Left ventricle myocardium inferior (tissue), 1 donor: ENCODE measurements around the gene FAM117A. TPM values are rescaled to one million over a fixed set of nuclear protein-coding genes. Genes with fewer than 3 reads are reported as not detected.
"Not testable (repeated sequence)": the region's sequence is repeated elsewhere in the genome, so short reads cannot be mapped to it uniquely, and the experiment has no call there.

Source experiments
- DNase-seq: peaks from one replicate; pipeline ENCODE4 v3.0.0-alpha.2; 2020
- H3K27ac ChIP-seq: fragments of 200-600 bp; replicated peaks from 2 replicates; pipeline ENCODE4 v1.8.0; 2021
- H3K27me3 ChIP-seq: fragments of 200-600 bp; 2 replicates; pipeline ENCODE4 v1.8.0; 2021; ENCODE audit warnings: low read depth
- H3K36me3 ChIP-seq: fragments of 200-600 bp; 2 replicates; pipeline ENCODE4 v1.8.0; 2021
- H3K4me1 ChIP-seq: fragments of 200-600 bp; 2 replicates; pipeline ENCODE4 v1.8.0; 2021
- H3K4me3 ChIP-seq: fragments of 200-600 bp; 2 replicates; pipeline ENCODE4 v1.8.0; 2021; ENCODE audit warnings: mild to moderate bottlenecking, moderate library complexity
- H3K9me3 ChIP-seq: fragments of 200-600 bp; replicated peaks from 2 replicates; pipeline ENCODE4 v1.8.0; 2021
- CTCF ChIP-seq: fragments of 200-600 bp; IDR thresholded peaks from 2 replicates; pipeline ENCODE4 v1.8.0; 2021; ENCODE audit warnings: antibody characterized with exemption, mild to moderate bottlenecking, borderline replicate concordance
- intact Hi-C: fragments of 100-400 bp; cut with micrococcal nuclease; formaldehyde crosslinking; loops from one replicate; pipeline ENCODE4 v1.11.0; 2022
- total RNA-seq: library from RNA; stranded (reverse); fragmentation: NEBNext Ultra II Directional; extraction: Animal tissue kit (Norgen Biotek cat#: 25700); gene quantifications from one replicate; pipeline ENCODE4 v1.2.1, GENCODE V29; 2021
- donor health status: DM: no; HTN: yes; CAD: no; lungs with severe emphysema.

FAM117A gene
- total RNA-seq, 1 donor from 2014 or later = 12.8 TPM

GRCh38 chr17:49677134-49677932 is 86.6 kb downstream of the FAM117A start:
- intact Hi-C loops = loop anchor here (10.0 kb wide), 1 partner anchor 63 kb away; no protein-coding TSS in a partner anchor
- Histone ChIP-seq H3K4me1 (peaks cover 54% of the 10 kb centered on the region), H3K27ac (peak overlapping the region; percentile 96), H3K27me3 (no peaks in the 10 kb centered on the region), H3K36me3 (peaks cover 14% of the 10 kb centered on the region), H3K4me3 (peak overlapping the region; percentile 78), H3K9me3 (no peaks in the 10 kb centered on the region)
- no peak for TF ChIP-seq CTCF
- peak; percentile 96 for DNase-seq

GRCh38 chr17:49676276-49676868 is 87.6 kb downstream of the FAM117A start:
- Histone ChIP-seq H3K36me3 (peaks cover 14% of the 10 kb centered on the region), H3K9me3 (no peaks in the 10 kb centered on the region), H3K4me3 (peak overlapping the region; percentile 78), H3K27me3 (no peaks in the 10 kb centered on the region), H3K4me1 (peaks cover 64% of the 10 kb centered on the region), H3K27ac (peak overlapping the region; percentile 96)
- intact Hi-C loops = loop anchor here (10.0 kb wide), 1 partner anchor 62 kb away; no protein-coding TSS in a partner anchor
- DNase-seq = no peak
- no peak for TF ChIP-seq CTCF

GRCh38 chr17:49674507-49674906 is 89.4 kb downstream of the FAM117A start:
- H3K27me3 ChIP-seq = no peaks in the 10 kb centered on the region
- no peak for DNase-seq
- peak overlapping the region; percentile 6 for H3K4me3 ChIP-seq
- intact Hi-C loops = loop anchor here (10.0 kb wide), 1 partner anchor 60 kb away; no protein-coding TSS in a partner anchor
- H3K36me3 ChIP-seq = peaks cover 14% of the 10 kb centered on the region
- peaks cover 83% of the 10 kb centered on the region for H3K4me1 ChIP-seq
- H3K27ac ChIP-seq = peak overlapping the region; percentile 36
- no peaks in the 10 kb centered on the region for H3K9me3 ChIP-seq
- no peak for TF ChIP-seq CTCF

GRCh38 chr17:49673679-49674078 is 90.3 kb downstream of the FAM117A start:
- peaks cover 89% of the 10 kb centered on the region for H3K4me1 ChIP-seq
- not testable (repeated sequence) for H3K27me3 ChIP-seq, H3K4me3 ChIP-seq, H3K9me3 ChIP-seq, DNase-seq
- peaks cover 14% of the 10 kb centered on the region for H3K36me3 ChIP-seq
- intact Hi-C loops = loop anchor here (10.0 kb wide), 1 partner anchor 59 kb away; no protein-coding TSS in a partner anchor
- peak overlapping the region; percentile 36 for H3K27ac ChIP-seq

- Histone ChIP-seq H3K27ac (peak overlapping the region; percentile 37), H3K4me1 (peaks cover 75% of the 10 kb centered on the region), H3K27me3 (no peaks in the 10 kb centered on the region), H3K4me3 (no peak overlapping the region), H3K9me3 (no peaks in the 10 kb centered on the region), H3K36me3 (peaks cover 22% of the 10 kb centered on the region)
- no peak for TF ChIP-seq CTCF
- DNase-seq = no peak
- intact Hi-C loops = loop anchor here (10.0 kb wide), 1 partner anchor 56 kb away; no protein-coding TSS in a partner anchor
These were observed 93.3 kb downstream of the FAM117A start for GRCh38 chr17:49670641-49671040.
